KMS-11 (cell line): ENCODE data around the gene MRE11.

Source experiments
- H2AFZ ChIP-seq: fragments of 200-600 bp; sonication (generic); 2 replicates; pipeline ENCODE4 v1.6.1; 2016; ENCODE audit warnings: antibody characterized with exemption, mixed run types, low read depth
- H3K27ac ChIP-seq: fragments of 200-600 bp; sonication (generic); 2 replicates; pipeline ENCODE4 v1.6.1; 2016; ENCODE audit warnings: mild to moderate bottlenecking, mixed run types
- H3K27me3 ChIP-seq: fragments of 200-600 bp; sonication (generic); 2 replicates; pipeline ENCODE4 v1.6.1; 2017; ENCODE audit warnings: mild to moderate bottlenecking, low read depth, mixed run types, moderate library complexity; ENCODE audit not compliant: insufficient read depth
- H3K36me3 ChIP-seq: fragments of 200-600 bp; sonication (generic); 2 replicates; pipeline ENCODE4 v1.6.1; 2017; ENCODE audit warnings: mild to moderate bottlenecking, mixed run types; ENCODE audit not compliant: insufficient read depth
- H3K4me1 ChIP-seq: fragments of 200-600 bp; sonication (generic); 2 replicates; pipeline ENCODE4 v1.6.1; 2016; ENCODE audit warnings: mild to moderate bottlenecking, low read depth, mixed run types; ENCODE audit not compliant: poor library complexity, severe bottlenecking
- H3K4me2 ChIP-seq: fragments of 200-600 bp; sonication (generic); 2 replicates; pipeline ENCODE4 v1.7.0; 2016; ENCODE audit warnings: mild to moderate bottlenecking, mixed run types
- H3K4me3 ChIP-seq: fragments of 200-600 bp; sonication (generic); IDR thresholded peaks from 2 replicates; pipeline ENCODE4 v1.6.1; 2017; ENCODE audit warnings: low read depth, low read length, mixed read lengths; ENCODE audit not compliant: insufficient read depth
- H3K79me2 ChIP-seq: fragments of 200-600 bp; sonication (generic); 2 replicates; pipeline ENCODE4 v1.6.1; 2016; ENCODE audit warnings: low read depth, mixed run types; ENCODE audit not compliant: insufficient read depth
- H3K9ac ChIP-seq: fragments of 200-600 bp; sonication (generic); 2 replicates; pipeline ENCODE4 v1.6.1; 2016; ENCODE audit warnings: mild to moderate bottlenecking, mixed run types
- H4K20me1 ChIP-seq: fragments of 200-600 bp; sonication (generic); 2 replicates; pipeline ENCODE4 v1.6.1; 2016; ENCODE audit warnings: mild to moderate bottlenecking, mixed run types; ENCODE audit not compliant: insufficient read depth
- TF ChIP-seq, protein P1 (sequence below): fragments of 200-600 bp; sonication (generic); conservative IDR thresholded peaks from 2 replicates; pipeline ENCODE4 v1.6.1; 2017; ENCODE audit warnings: low read depth, mild to moderate bottlenecking, antibody characterized with exemption, low read length, moderate library complexity, mixed read lengths

Gene MRE11

DNA sequence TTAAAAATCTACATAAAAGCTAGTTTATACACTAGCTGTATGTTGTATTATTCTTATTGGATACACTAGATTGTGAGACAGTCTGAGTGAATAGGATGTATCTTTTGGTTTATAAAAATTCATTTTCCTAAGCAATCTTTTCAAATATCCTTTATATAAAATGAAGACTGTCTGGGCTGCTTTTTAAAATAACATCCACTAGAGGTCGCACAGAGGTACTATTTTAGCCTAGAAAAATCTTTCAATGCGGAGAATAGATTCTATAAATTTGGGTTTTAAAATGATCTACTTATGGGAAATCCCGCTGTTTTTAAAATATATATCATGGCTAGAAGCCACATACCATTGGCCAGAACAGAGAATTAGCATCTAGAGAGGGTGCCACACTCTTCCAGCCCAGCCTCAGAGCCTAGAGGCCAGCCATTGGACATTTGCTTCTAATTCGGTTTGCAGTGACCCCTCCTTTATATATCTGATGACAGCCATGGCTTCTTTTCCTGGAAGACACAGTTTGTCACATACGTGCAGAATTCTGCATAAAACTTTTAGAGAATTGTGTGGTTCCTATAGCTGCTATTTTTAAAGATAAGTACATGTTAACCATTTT, 25.9 kb upstream of the MRE11 start:
- Histone ChIP-seq H3K27me3 (no peaks in the 10 kb centered on the region), H3K79me2 (no peaks in the 10 kb centered on the region), H3K4me2 (no peak overlapping the region), H3K27ac (no peak overlapping the region), H3K4me3 (no peak overlapping the region), H4K20me1 (no peaks in the 10 kb centered on the region), H3K4me1 (peaks cover 8% of the 10 kb centered on the region), H3K36me3 (no peaks in the 10 kb centered on the region), H3K9ac (no peak overlapping the region), H2AFZ (no peak overlapping the region)
- TF ChIP-seq, protein P1, sequence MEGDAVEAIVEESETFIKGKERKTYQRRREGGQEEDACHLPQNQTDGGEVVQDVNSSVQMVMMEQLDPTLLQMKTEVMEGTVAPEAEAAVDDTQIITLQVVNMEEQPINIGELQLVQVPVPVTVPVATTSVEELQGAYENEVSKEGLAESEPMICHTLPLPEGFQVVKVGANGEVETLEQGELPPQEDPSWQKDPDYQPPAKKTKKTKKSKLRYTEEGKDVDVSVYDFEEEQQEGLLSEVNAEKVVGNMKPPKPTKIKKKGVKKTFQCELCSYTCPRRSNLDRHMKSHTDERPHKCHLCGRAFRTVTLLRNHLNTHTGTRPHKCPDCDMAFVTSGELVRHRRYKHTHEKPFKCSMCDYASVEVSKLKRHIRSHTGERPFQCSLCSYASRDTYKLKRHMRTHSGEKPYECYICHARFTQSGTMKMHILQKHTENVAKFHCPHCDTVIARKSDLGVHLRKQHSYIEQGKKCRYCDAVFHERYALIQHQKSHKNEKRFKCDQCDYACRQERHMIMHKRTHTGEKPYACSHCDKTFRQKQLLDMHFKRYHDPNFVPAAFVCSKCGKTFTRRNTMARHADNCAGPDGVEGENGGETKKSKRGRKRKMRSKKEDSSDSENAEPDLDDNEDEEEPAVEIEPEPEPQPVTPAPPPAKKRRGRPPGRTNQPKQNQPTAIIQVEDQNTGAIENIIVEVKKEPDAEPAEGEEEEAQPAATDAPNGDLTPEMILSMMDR = peak; percentile 63

DNA sequence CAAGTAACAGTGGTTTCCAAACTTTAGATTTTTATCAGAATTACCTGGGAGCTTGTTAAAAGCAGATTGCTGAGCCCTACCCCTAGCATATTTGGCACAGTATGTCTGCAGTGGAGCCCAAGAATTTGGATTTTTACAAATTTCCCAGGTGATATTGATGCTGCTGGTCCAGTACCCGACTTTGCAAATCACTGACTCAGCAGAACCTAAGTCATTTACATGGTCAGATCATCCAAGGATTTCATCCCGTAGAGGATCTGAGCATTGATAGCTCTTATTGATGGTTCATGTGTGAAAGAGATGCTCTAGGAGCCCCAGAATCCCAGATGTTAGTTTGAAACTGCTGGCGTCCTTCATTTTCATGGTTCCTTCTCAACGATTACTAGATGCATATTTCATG, 24.7 kb upstream of the MRE11 start:
- no peak overlapping the region for H3K4me3 ChIP-seq
- no peak overlapping the region for H2AFZ ChIP-seq
- no peaks in the 10 kb centered on the region for H3K4me1 ChIP-seq
- TF ChIP-seq, protein P1 = no peak
- no peak overlapping the region for H3K27ac ChIP-seq
- H4K20me1 ChIP-seq = no peaks in the 10 kb centered on the region
- H3K4me2 ChIP-seq = no peak overlapping the region
- no peak overlapping the region for H3K9ac ChIP-seq
- no peaks in the 10 kb centered on the region for H3K36me3 ChIP-seq
- no peaks in the 10 kb centered on the region for H3K27me3 ChIP-seq
- no peaks in the 10 kb centered on the region for H3K79me2 ChIP-seq

DNA sequence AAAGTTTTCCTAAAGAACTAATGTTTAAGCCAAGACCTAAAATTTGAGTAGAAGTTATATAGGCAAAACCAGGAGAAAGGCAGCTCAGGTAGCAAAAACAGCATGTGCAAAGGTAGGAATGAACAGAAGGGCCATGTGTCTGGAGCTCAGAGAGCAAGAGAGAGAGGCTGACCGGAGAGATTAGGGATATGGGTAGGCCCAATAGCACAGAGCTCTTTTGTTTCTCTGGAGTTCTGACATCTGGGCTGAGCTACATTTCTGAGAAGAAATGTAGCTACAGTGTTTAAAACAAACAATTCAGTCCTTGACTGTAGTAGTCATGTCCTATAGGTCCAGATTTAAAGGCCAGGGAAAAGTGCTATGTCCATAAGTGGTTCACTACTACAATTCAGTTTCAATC, 23.1 kb upstream of the MRE11 start:
- no peak overlapping the region for H3K4me2 ChIP-seq
- no peaks in the 10 kb centered on the region for H3K4me1 ChIP-seq
- H3K27me3 ChIP-seq = no peaks in the 10 kb centered on the region
- no peaks in the 10 kb centered on the region for H3K36me3 ChIP-seq
- H3K9ac ChIP-seq = no peak overlapping the region
- H3K27ac ChIP-seq = no peak overlapping the region
- H2AFZ ChIP-seq = no peak overlapping the region
- no peaks in the 10 kb centered on the region for H4K20me1 ChIP-seq
- H3K4me3 ChIP-seq = no peak overlapping the region
- TF ChIP-seq, protein P1 = no peak
- no peaks in the 10 kb centered on the region for H3K79me2 ChIP-seq

DNA sequence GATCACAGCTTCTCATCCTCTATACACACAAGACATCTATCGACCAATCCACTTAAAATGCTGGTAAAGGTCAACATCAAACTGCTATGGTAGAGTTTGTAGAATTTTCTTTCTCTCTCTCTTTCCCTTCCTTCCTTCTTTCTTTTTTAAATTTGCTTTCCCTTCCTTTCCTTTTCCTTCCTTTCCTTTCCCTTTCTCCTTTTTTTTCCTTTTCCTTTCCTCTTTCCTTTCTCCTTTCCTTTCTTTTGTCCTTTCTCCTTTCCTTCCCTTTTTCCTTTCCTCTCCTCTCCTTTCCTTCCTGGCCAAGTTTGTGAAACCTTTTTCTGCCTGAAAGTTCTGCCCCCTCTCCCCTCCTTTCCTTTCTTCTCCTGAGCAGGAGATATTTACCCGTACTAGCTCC, 21.8 kb upstream of the MRE11 start:
- Histone ChIP-seq H2AFZ (no peak overlapping the region), H3K4me2 (no peak overlapping the region), H3K4me1 (no peaks in the 10 kb centered on the region)

More for the DNA sequence above, 21.8 kb upstream of the MRE11 start:
- TF ChIP-seq, protein P1 = no peak
- Histone ChIP-seq H3K27me3 (no peaks in the 10 kb centered on the region), H3K27ac (no peak overlapping the region), H3K4me3 (no peak overlapping the region), H3K79me2 (no peaks in the 10 kb centered on the region), H4K20me1 (no peaks in the 10 kb centered on the region), H3K36me3 (no peaks in the 10 kb centered on the region), H3K9ac (no peak overlapping the region)
